GM21723 (cell line): ENCODE data around the gene FAH.

Source experiments
- ATAC-seq: cut with Tn5 transposase; IDR thresholded peaks from one replicate; pipeline ENCODE4 v1.9.1; 2021; ENCODE audit warnings: mild to moderate bottlenecking, moderate library complexity; ENCODE audit not compliant: unreplicated experiment

FAH gene

GRCh38 chr15:80231371-80231770, 78.6 kb downstream of the FAH start:
- ATAC-seq = no peak

- ATAC-seq = no peak
Measured at GRCh38 chr15:80233581-80233980, 80.8 kb downstream of the FAH start.

- ATAC-seq = no peak
Measured at GRCh38 chr15:80234883-80235282, 82.1 kb downstream of the FAH start.
